Measurements from ENCODE around the gene WRAP53. TPM values are rescaled to one million over a fixed set of nuclear protein-coding genes. Genes with fewer than 3 reads are reported as not detected.

Gene WRAP53
- polyA plus RNA-seq, 1 of the 3 experiments (the other 2 are of a cell fraction) = 8.6 TPM

- no peak for TF ChIP-seq CHD2 (IDR thresholded peaks at IDR 0.05; ENCODE audit: low read length, partially characterized antibody)
Measured at GRCh38 chr17:7695586-7695985, 7.3 kb downstream of the WRAP53 start (continued).

GRCh38 chr17:7697828-7698588, 9.7 kb downstream of the WRAP53 start:
- POLR2A ChIA-PET = no interaction called here
- no peak for DNase-seq

More at GRCh38 chr17:7697828-7698588, 9.7 kb downstream of the WRAP53 start:
- H2AFZ ChIP-seq (ENCODE audit: low read depth) = no peak overlapping the region
- no peaks in the 10 kb centered on the region for H3K9me2 ChIP-seq
- peaks cover 4 to 9% of the 10 kb centered on the region in 2 experiments for H3K36me3 ChIP-seq (replicated peaks in 1 of 2; ENCODE audit: control insufficient read depth in 1 of 2, insufficient read depth in 2 of 2, low read length in 1 of 2)
- no peaks in the 10 kb centered on the region for H4K20me1 ChIP-seq (ENCODE audit: insufficient read depth)
- TF ChIP-seq IRF3 (IDR thresholded peaks at IDR 0.05; ENCODE audit: low read depth, low read length) (no peak), REST (IDR thresholded peaks at IDR 0.05; ENCODE audit: low read depth, low read length) (no peak), CTCF (IDR thresholded peaks at IDR 0.05) (no peak), TAF1 (IDR thresholded peaks at IDR 0.05; ENCODE audit: borderline replicate concordance, low read depth, low read length) (no peak), RFX5 (IDR thresholded peaks at IDR 0.05; ENCODE audit: low read length) (no peak), SIN3A (IDR thresholded peaks at IDR 0.05; ENCODE audit: borderline replicate concordance, low read depth, low read length) (no peak), TEAD4 (IDR thresholded peaks at IDR 0.05; ENCODE audit: borderline replicate concordance, insufficient read depth) (no peak), GATA2 (CRISPR knock-in tag; IDR thresholded peaks at IDR 0.05) (no peak), ZBTB33 (IDR thresholded peaks at IDR 0.05; ENCODE audit: borderline replicate concordance, low read depth) (no peak), MEF2A (IDR thresholded peaks at IDR 0.05; ENCODE audit: borderline replicate concordance, low read depth) (no peak), ELF1 (IDR thresholded peaks at IDR 0.05) (no peak), FOSL2 (IDR thresholded peaks at IDR 0.05; ENCODE audit: borderline replicate concordance, low read depth) (no peak), SMC3 (IDR thresholded peaks at IDR 0.05; ENCODE audit: low read depth, low read length) (no peak), RXRA (IDR thresholded peaks at IDR 0.05; ENCODE audit: borderline replicate concordance, low read depth) (no peak), MAX (IDR thresholded peaks at IDR 0.05; ENCODE audit: low read depth) (no peak), TCF12 (IDR thresholded peaks at IDR 0.05) (no peak), RCOR1 (IDR thresholded peaks at IDR 0.05; ENCODE audit: low read length) (no peak), USF2 (IDR thresholded peaks at IDR 0.05; ENCODE audit: borderline replicate concordance, low read depth, low read length) (no peak)
- peaks cover 2% of the 10 kb centered on the region for H3F3A ChIP-seq (replicated peaks; ENCODE audit: insufficient read depth)
- peaks cover 0 to under 1% of the 10 kb centered on the region in 2 experiments; a peak in 1 of 4 replicates for H3K4me1 ChIP-seq (ENCODE audit: control insufficient read depth in 1 of 2, insufficient read depth in 2 of 2, low read depth in 1 of 2, low read length in 1 of 2)
- 97% methylated on average over 4 of the region's 4 CpGs for WGBS (ENCODE audit: low lambda C conversion rate)
- H3K4me3 ChIP-seq (ENCODE audit: low read depth in 2 of 2, low read length in 1 of 2) = no peak overlapping the region
- no peaks in the 10 kb centered on the region for H3K27me3 ChIP-seq (ENCODE audit: insufficient read depth)
- H3K4me2 ChIP-seq = no peak overlapping the region
- CTCF ChIA-PET = interaction anchor here (0.6 to 2.8 kb wide), 2 partner anchors 10 to 322 kb away, joined by 3 to 15 read pairs; partner anchors contain the start of genes TP53 and WRAP53
- H3K9ac ChIP-seq = no peak overlapping the region
- H3K27ac ChIP-seq (ENCODE audit: low read depth in 2 of 2, low read length in 1 of 2) = no peak overlapping the region
- no peaks in the 10 kb centered on the region for H3K79me2 ChIP-seq (ENCODE audit: insufficient read depth)
- H3K9me3 ChIP-seq = no peaks in the 10 kb centered on the region
